Hindlimb muscle (tissue), 1 donor: ENCODE measurements around the gene CA9. TPM values are rescaled to one million over a fixed set of nuclear protein-coding genes. Genes with fewer than 3 reads are reported as not detected.
A peak's percentile ranks its signal among the peaks of the same experiment; 100 is the strongest.

Experiments
- DNase-seq: peaks from one replicate; pipeline ENCODE4 v3.0.0-alpha.2; 2013
- polyA plus RNA-seq: library from polyadenylated mRNA; unstranded; fragments of 120-200 nt; gene quantifications from one replicate; pipeline ENCODE4 v1.2.1, GENCODE V29; 2013; ENCODE audit not compliant: insufficient read length

The CA9 gene
- polyA plus RNA-seq, 1 donor: 0.50 TPM

DNA sequence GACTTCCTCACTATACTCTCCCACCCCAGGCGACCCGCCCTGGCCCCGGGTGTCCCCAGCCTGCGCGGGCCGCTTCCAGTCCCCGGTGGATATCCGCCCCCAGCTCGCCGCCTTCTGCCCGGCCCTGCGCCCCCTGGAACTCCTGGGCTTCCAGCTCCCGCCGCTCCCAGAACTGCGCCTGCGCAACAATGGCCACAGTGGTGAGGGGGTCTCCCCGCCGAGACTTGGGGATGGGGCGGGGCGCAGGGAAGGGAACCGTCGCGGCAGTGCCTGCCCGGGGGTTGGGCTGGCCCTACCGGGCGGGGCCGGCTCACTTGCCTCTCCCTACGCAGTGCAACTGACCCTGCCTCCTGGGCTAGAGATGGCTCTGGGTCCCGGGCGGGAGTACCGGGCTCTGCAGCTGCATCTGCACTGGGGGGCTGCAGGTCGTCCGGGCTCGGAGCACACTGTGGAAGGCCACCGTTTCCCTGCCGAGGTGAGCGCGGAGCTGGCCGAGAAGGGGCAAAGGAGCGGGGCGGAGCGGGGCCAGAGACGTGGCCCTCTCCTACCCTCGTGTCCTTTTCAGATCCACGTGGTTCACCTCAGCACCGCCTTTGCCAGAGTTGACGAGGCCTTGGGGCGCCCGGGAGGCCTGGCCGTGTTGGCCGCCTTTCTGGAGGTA, 2.1 kb downstream of the CA9 start:
- DNase-seq: no peak

DNA sequence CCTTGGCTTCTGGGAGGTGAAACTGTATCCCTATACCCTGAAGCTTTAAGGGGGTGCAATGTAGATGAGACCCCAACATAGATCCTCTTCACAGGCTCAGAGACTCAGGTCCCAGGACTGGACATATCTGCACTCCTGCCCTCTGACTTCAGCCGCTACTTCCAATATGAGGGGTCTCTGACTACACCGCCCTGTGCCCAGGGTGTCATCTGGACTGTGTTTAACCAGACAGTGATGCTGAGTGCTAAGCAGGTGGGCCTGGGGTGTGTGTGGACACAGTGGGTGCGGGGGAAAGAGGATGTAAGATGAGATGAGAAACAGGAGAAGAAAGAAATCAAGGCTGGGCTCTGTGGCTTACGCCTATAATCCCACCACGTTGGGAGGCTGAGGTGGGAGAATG, 5.4 kb downstream of the CA9 start:
- DNase-seq: no peak

DNA sequence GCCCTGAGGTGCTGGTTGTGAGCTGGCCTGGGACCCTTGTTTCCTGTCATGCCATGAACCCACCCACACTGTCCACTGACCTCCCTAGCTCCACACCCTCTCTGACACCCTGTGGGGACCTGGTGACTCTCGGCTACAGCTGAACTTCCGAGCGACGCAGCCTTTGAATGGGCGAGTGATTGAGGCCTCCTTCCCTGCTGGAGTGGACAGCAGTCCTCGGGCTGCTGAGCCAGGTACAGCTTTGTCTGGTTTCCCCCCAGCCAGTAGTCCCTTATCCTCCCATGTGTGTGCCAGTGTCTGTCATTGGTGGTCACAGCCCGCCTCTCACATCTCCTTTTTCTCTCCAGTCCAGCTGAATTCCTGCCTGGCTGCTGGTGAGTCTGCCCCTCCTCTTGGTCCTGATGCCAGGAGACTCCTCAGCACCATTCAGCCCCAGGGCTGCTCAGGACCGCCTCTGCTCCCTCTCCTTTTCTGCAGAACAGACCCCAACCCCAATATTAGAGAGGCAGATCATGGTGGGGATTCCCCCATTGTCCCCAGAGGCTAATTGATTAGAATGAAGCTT, 6.1 kb downstream of the CA9 start:
- DNase-seq: no peak

DNA sequence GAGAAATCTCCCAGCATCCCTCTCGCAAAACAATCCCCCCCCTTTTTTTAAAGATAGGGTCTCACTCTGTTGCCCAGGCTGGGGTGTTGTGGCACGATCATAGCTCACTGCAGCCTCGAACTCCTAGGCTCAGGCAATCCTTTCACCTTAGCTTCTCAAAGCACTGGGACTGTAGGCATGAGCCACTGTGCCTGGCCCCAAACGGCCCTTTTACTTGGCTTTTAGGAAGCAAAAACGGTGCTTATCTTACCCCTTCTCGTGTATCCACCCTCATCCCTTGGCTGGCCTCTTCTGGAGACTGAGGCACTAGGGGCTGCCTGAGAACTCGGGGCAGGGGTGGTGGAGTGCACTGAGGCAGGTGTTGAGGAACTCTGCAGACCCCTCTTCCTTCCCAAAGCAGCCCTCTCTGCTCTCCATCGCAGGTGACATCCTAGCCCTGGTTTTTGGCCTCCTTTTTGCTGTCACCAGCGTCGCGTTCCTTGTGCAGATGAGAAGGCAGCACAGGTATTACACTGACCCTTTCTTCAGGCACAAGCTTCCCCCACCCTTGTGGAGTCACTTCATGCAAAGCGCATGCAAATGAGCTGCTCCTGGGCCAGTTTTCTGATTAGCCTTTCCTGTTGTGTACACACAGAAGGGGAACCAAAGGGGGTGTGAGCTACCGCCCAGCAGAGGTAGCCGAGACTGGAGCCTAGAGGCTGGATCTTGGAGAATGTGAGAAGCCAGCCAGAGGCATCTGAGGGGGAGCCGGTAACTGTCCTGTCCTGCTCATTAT, 6.8 kb downstream of the CA9 start:
- DNase-seq: no peak

DNA sequence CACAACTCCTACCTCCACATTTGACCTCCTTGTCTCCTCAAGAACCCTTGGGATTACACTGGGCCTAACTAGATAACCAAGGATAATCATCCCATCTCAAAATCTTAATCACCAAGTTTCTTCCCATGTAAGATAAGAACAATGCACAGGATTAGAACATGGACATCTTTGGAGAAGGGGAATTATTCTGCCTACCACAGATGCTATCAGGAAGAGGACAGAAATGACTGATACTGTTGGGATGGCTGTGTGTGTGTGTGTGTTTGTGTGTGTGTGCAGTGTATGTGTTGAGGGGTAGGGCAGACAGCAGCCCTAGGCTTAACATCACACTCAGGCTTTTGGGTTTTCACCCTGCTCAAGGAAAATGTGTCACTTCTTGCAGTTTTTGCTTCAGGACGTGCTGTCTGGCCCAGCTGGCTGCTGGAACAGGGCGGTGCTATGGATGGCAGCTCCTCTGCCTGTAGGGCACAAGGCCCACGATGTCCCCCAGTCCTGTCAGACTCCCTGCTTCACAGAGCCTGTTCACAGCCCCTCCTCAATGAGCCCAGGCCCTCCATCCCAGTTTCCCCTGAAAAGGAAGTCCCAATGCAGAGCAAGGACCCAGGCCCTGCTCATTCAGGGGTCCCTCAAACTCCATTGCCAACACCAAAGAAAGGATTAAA, 7.7 kb downstream of the CA9 start:
- no peak for DNase-seq

DNA sequence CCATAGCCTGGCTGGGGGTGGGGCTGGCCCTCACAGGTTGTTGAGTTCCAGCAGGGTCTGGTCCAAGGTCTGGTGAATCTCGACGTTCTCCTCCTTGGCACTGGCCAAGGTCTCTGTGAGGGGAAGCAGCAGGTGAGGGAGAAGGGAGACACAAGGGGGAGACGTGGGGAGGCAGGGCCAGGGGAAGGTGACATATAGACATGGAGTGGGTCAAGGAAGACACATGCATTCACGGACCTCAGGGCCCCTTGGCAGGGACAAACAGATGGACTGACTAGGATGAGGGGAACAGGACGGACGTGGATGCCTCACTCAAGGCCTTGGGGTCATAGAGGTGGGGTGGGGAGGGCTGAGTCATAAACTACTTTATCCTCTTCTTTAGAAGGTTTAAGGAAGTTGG, 8.3 kb downstream of the CA9 start:
- DNase-seq: no peak

DNA sequence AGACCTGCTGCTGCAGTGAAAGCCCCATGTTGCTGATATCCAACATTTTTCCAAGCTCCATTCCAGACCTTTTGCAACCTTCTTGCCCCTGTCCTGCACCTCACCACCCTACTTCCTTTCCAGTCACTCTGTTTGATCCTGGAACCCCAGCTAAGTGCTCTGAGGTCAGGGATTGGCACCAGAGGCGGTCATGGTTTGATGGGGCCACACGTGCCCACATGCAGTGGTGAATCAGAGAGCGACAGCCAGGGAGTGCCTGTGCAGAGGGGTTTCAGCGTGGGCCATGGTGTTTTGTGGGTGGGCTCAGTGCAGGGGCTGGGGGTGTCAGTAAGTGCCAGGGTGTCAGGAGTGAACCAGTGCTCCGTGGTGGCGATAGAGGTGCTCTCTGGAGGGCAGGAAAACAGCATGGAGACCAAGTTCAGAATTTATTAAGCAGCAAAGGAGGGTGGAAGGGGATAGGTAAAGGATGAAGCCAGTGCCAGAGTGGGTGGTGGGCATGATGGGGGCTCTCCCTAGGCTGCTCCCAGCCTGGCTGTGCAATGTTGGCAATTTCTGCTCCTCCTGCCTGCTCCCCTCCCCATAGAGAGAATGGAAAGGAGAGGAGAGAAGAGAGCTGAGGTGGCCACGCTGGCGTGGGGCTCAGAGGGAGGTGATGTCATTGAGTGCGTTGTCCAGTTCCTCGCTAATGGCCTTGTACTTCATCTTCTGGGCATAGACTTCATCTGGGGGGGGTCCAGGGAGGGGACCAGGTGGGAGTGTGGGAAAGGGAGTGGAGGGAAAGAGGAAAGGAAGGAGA, 9.0 kb downstream of the CA9 start:
- DNase-seq: no peak

DNA sequence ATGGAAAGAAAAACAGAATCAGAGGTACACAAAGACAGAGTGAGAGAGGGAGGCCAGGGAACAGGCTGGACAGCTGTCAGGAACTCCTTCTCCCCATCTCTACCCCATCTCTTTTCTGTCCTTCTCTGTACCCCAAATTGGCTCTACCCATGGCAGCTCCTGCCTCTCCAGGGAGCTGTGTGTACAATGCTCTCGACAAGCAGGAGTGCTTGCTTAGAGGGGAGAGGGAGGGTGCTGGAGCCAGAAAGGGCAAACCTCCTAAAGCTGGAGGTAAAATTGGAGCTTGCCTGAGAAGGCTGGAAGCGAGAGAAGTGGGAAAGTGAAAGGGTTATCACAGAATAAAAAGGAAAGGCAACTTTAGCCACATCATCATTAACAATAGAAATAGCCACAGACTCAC, 9.6 kb downstream of the CA9 start:
- DNase-seq: no peak

DNA sequence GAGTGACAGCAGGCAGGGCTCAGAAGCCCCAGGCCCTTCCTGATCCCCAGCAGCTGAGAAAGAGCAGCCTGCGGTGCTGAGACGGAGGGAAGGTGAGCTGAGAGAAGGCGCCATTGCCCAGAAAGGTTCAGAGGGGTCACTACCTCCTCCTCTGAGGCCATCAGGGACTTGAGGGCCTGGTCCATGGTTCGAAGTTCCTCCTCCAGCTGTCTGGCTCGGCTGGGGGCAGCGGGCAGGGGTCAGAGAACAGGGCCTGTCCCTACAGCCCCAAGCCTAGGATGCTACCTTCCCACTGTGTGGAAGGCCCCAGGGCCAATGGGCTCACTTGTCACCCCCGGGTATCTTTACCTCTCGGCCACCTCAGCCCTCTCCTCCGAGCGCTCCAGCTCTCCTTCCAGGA, 11.2 kb downstream of the CA9 start:
- no peak for DNase-seq

DNA sequence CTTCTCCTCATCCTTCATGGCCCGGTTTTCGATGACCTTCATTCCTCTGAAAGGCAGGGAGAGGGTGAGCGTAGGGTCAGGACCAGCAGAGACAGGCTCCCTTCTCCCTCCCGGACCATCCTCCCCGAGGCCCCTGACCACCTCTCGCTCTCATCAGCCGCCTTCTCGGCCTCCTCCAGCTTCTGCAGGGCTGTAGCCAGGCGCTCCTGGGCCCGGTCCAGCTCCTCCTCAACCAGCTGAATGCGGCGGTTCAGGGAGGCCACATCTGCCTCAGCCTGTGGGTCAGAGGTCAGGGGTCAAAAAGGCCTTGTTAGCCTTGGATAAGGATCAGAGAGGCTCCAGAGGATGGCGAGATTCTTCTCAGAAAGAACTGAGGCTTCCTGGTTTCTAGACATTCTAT, 11.8 kb downstream of the CA9 start:
- DNase-seq: no peak

DNA sequence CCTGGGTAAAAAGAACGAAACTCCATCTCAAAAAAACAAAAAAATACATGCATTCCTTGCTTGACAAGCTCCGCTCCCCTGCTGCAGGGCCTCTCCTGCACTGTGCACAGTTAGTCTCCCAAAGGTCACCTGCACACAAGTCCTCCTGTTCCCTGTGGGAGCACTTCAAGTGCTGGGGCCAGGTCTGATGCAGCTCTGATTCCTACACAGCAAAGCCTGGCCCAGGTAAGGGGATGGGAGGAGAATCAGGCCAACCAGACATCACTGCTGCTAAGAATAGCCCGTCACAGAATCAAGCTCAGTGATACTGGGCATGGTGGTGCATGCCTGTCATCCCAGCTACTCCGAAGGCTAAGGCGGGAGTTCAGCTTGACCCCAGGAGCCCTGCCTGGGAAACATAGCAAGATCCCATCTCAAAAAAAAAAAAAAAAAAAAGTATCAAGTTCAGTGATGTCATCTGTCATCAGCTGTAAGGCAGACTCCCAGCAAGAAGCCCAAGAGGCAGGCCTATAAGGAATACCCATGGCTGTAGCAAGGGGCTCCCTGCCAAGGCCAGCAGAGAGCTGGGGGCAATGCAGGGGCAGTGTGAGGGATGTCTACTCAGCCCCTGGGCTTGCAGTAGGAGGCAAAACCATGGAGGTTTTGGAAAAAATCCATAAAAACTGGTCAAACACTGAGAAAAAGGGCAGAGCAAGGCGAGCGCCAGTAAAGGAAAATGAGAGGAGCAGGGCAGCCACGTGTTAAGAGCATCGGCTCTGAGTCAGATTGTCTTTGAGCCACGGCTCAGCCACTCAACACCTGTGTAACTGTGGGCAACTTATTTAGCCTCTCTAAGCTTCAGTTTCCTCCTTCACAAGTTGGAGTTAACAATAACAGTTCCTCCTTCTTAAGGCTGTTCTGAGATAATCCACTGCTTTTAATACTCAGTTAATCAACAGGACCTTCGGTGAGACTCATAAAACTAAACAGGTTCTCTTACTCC, 12.8 kb downstream of the CA9 start:
- no peak for DNase-seq

DNA sequence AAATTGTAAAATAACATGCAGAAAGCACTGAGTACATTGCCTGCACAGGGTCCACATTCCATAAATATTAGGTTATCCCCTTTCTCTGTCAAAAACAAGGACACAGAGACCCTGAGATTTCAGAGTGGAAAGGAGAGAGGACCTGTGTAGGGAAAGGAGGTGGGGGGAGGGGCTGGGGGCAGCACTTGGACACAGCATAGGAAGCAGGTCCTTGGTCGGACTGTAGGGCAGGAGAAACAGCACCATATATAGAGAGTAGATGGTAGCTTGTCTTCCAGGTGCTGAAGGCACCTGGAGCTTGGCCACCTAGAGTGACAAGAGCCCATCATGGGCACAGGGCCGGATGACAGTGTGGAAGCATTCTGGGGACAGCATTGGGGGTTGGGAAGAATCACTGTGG, 13.6 kb downstream of the CA9 start:
- DNase-seq: no peak

DNA sequence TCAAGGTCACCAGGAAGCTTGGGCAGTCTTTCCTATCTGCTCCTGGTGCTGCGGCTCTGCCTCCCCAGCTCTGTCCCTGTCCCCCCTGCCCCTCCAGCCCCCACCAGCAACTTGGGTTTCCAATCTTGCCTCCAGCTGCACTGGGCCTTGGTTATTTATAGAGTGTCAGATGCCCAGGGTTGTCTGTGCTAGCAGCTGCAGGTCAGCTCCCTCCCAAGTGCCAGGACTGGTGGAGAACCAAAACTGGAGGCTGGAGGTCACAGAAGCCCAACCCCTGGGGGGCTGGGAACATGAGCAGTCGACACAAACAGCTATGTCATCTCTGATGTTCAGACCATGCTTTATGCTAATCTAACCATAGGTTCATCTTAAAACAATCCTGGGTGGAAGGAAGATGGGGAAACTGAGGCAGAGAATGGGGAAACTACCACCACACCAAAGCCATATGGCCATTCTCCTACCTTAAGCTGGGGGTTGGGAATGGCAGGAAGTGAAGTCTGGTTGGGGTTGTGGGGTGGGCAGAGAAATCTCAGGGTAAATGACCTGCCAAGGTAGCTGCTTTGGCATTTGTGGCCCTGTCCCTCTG, 14.3 kb downstream of the CA9 start:
- DNase-seq: no peak

DNA sequence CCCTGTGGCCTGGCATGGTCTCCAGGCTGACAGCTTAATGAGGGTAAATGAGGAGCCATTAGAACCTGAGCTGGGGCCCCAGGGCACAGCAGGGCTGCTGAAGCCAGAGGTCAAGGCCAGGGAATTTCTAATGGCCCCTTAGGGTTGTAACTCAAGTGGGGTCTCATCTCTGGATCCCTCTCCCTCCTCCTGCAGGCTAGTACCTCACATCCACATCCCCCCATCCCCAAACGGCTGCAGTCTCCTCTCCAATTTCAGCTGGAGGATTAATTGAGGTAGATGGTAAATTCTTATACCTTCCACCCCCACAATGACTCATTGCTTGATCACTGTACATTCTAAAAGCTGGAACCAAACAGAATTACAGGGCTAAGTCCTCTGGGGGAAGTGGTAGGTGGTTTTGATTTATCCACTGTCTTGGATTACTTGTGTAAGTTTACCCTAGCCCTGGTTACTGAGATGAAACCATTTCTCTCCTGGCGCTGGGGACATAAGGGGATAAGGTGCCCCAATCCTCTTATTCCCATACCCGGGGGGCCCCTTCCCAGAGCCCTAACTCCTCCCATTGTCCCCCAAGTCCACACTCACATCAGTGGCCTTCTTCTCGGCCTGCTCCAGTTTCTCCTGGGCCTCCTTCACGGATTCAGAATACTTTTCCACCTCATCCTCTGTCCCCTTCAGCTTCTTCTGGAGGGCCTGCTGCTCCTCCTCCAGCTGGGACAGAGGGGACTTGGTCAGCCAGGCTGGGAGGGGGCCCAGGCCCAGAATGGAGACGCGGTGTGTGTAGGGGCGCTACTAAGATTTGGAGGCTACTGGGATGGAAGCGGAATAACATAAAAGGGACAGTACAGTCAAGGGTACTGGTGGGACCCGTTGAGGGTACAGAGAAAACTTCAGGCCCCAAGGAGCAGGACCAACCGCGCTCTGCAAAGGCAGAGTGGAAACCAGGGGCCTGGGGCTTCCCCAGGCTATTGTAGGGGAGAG, 15.1 kb downstream of the CA9 start:
- DNase-seq: no peak

DNA sequence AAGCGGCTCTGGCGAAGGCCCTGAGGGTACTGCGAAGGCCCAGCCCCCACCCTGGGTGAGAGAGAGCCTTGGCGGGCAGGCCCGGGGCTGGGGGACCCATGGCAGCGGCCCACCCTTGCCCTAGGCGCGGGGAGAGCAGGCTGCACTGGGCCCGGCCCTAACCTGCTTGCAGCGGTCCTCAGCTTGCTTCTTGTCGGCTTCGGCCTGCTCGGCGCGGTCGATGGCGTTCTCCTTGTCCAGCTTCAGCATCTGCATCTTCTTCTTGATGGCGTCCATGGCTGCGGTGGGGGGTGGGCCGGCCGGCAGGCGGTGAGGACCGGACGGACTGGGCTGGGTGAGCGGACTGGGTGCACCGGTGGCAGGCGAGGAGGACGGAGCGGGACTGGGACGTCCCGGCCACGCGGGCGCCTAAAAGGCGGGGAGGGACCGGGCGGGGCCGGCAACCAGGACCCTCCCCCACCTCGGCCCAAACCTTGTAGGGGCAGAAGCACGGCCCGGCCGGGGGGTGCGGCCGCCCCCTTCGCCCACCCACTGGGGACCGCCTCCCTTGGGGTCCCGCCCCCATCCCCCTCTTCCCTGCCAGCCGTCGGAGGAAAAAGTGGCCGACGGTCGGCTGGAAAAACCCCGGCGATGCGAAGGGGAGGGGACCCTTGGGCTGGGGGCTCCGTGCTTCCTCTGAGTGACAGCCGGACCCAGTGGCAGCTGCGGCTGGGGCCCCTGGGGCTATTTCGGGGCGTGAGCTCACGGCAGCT, 16.0 kb downstream of the CA9 start, which contains the start of gene TPM2:
Gene TPM2, minus strand, starts transcription at position 384 of the 752 bp plus-strand sequence. Its CDS starts 108 bp downstream, at position 276.
- peak; percentile 73 for DNase-seq

DNA sequence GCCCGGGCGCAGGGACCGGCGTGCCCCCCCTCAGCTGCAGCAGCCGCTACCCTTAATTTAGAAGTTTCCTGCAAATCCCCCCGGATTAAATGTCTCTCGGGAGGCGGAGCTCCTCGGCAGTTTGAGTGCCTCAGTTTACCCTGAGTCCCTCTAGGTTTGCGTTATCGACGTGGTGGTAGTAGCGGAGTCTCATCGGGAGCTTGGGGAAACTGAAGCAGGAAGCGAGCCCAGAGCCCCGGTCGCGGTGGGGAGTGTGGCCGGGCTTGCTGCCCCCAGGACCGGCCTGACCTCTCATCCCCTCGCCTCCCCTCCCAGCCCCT, 16.5 kb downstream of the CA9 start:
- DNase-seq: no peak

DNA sequence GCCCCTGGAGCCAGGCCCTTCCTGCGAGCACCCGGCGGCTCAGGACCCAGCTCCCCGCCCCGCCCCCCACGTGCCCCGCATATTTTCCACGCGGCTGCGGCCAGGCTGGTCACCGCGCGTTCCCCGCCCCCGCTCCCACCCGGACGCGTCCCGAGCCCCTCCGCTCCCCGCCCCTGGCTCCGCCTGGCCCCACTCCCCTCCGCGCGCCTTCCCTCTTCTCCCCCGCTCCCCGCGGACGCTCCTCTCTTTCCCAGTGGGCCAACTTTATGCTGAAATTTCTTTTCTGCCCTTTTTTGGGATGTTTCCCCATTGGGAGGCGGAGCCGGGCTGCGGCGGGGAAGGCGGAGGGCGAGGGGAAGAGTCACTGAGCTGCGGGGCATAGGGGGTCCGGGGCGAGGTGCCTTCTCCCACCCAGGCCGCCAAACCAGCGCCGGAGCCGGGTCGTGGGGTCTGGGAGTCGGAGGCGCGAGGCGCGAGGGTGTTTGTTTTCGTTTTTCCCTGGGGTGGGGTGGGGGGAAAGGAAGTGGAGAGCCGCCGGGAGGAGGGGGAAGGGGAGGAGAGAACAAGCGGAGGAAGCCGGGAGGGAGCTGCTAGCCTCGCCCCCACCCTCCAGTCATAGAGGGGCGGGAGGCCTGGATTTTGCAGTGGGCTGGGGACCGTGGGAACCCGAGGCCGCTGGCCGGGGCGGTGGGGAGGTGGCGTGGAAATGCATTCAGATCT, 17.0 kb downstream of the CA9 start:
- DNase-seq: peak; percentile 79

DNA sequence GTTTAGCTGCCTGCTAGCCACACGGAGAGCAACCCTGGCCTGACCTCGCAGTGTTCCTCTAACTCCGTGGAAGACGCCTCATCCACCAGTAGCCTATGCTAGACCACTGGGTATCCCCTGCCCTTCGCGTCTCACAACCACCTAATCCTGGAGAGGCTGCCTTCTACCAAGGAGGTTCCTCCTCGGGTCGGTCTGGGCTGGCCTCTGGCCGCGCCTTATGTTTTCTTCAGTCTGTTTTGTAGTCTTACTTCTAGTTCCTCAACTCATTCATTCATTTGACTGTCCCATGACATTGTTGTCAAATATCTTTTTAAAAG, 17.6 kb downstream of the CA9 start:
- DNase-seq: no peak
